GM19324 (cell line): ENCODE data around the gene GUCY1A1.

Source experiments
- ATAC-seq: cut with Tn5 transposase; IDR thresholded peaks from one replicate; pipeline ENCODE4 v1.9.1; 2021; ENCODE audit warnings: mild to moderate bottlenecking, moderate library complexity; ENCODE audit not compliant: unreplicated experiment, low FRiP score

GUCY1A1 gene

GRCh38 chr4:155688860-155689259, 22.2 kb downstream of the GUCY1A1 start:
- ATAC-seq: no peak

DNA sequence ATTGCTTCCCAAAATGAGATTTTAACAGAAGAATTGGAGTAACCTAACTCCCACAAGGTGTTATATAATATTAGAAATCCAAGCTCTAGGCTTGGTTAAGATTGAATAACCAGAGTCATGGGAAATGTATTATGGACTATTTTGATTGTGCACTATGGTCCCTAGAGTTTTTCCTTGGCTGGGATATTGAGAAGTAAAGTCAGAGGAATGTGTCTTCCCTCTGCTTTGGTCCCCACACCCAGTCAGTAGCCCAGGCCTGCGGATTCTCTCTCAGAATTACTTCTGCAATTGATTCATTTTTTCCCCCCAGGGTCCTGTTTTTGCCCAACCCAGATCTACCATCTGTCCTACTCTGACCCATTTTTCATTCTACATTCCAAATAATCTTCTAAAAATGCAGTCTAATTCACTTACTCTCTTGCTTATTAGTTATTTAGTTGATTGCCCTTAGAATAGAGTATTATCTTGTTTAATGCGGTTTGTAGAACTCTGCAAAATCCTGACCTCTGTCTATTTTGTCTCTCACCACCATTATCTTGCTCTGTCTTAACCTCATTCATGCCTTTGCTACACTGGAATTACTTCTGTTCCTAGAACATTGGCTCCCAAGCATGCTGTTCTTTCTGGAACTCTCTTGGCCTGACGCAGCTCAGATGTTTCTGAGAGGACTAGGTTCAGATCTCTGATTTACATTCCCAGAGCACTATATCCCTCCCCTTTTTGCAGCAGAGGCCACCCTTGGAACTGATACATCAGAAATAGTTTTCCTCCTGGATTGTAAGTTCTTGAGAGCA, 23.6 kb downstream of the GUCY1A1 start:
- ATAC-seq: no peak

- ATAC-seq: no peak
Observed at GRCh38 chr4:155692361-155692760, 25.7 kb downstream of the GUCY1A1 start.

DNA sequence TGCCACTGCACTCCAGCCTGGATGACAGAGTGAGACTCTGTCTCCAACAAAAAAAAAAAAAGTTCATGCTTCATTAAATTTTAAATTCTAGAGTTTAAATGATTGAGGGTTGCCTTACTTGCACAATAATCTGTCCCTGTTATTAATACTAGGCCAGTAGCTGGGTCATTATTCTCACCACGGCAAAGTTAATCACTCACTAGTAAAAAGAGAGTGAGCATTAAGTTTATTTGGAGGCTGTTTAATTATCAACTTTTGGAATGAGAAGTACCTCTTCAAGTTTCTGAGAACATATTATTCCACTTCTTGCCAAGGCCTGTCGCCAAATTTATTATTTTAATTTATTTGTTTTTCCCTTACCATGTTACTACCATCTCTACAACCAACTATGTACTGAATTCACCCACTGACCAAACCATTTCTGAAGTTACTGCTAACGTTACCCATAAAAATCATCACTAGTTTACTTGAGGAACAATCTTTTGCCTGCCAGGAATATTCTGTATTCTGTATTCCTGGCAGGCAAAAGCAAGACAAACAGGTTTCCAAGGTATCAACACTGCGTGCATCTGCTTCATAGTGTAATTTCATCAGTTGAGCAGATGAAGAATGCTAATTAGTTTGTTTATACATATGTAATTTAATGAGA, 26.5 kb downstream of the GUCY1A1 start:
- ATAC-seq: no peak

DNA sequence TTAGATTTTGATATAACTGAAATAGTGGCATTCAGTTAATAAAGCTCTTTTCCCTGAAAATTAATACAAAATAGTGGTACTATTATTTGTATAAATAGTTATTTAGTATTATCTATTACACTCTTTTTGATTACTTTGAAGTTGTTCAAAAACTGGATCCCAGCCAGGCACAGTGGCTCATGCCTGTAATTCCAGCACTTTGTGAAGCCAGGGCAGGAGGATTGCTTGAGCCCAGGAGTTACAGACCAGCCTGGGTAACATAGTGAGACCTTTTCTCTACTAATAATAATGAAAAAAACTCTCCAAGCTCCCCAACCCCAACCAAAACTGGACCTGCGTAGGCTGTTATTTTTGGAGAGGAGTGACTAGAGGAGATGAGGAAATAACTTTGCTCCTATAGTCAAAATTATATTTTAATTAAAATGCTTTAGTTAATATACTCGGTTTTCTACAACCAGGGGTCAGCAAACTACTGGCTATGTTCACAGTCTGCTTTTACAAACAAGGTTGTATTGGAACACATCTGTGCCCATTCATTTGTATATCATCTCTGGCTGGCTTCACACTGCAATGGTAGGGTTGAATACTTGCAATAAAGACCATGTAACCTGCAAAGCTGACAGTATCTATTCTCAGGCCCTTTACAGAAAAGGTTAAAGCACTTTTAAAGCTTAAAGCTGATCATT, 27.6 kb downstream of the GUCY1A1 start:
- no peak for ATAC-seq

DNA sequence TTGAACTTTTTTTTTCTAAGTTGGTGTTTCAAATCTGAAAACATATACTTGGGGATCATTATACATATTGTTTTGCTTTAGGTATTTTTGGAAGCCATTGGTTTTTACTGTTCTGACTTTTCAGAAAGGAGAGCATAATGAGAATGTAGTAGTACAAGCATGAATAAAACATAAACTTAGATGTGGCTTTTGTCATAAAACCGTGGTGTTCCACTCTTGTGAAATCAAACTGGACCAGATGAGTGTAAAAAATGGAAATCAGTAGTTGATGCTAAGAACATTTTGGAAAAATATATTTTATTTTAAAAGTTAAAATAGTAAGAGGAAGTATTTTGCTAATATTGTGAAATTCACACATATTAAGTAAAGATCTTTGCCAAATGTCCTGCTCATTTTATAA, 29.6 kb downstream of the GUCY1A1 start:
- ATAC-seq: no peak

- no peak for ATAC-seq
Observed at GRCh38 chr4:155696726-155697125, 30.1 kb downstream of the GUCY1A1 start.

GRCh38 chr4:155701827-155702226, 35.2 kb downstream of the GUCY1A1 start:
- no peak for ATAC-seq

DNA sequence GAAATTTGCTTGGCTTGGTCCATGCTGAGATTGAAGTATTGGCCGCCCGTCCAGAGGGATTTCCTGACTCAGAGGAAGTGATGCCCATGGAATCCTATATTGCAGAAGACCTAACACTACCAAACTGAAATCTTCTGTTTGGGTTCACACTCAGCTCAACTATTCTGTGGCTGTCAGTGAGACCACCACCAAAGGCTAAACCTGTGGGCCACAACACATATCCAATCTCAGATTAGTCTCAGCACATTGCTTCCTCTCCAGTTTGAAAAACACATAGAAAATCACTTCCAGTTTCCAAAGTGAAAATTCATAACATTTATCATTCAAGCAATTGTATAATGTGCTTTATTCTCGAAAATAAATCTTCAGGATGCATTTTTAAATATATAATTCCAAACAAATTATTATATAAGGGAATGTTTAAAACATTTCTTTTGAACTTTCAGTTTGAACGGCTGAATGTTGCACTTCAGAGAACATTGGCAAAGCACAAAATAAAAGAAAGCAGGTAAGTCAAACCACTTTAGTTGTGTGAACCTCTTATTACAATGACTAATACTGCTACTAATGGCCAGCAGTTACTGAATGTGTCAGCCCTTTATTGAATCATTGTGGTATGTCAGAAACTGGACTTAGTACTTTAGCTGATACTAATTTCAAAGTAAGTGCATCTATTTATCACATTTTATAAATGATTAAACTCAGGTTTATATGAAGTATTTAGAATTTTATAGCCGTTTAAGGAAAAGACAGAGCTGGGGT, 37.0 kb downstream of the GUCY1A1 start:
- peak; percentile 83 for ATAC-seq

DNA sequence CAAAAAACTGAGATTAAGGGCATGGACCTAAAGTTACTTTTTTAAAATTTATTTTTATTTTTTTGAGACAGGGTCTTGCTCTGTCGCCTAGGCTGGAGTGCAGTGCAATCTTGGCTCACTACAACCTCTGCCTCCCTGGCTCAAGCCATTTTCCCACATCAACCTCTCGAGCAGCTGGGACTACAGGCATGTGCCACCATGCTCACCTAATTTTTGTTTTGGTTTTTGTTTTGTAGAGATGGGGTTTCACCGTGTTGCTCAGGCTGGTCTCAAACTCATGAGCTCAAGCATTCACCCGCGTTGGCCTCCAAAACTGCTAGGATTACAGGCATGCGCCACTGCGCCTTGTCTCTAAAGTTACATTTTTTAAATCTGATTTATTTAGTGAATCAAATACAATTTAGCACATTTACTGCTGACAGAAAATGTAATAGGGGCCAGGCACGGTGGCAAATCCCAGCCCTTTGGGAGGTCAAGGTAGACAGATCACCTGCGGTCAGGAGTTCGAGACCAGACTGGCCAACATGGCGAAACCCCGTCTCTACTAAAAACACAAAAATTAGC, 38.3 kb downstream of the GUCY1A1 start:
- ATAC-seq: no peak

DNA sequence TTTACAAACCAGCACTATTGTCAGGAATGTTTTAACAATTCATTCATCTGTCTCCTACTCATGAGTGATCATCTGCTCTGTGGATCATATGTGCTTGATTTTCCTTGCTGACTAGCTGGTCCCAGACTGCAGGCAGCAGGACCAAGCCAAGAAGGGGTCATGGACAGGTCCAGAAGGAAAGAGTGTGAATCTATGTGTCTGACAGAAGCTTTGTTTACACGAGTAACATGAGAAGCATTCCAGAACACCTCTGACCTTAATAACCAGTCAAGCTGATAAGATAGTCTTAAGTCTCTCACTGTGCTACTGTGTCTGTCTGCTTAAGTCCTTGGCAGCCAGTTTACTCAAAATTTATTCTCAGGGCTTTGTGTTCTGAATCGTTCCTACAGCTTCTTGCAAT, 39.0 kb downstream of the GUCY1A1 start:
- ATAC-seq: no peak

- no peak for ATAC-seq
Observed at GRCh38 chr4:155706147-155706546, 39.5 kb downstream of the GUCY1A1 start.

DNA sequence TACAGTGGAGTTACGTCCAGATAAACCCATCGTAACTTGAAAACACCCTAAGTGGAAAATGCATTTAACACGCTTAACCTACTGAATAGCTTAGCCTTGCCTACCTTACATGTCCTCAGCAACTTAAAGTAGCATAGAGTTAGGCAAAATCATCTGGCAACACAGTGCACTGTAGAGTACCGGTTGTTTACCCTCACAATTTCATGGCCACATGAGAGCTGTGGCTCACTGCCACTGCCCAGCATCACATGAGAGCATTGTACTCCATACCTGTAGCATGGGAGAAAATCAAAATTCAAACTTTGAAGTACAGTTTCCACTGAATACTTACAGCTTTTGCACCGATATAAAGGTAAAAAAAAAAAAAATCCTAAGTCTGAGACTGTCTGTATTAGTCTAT, 40.6 kb downstream of the GUCY1A1 start:
- no peak for ATAC-seq

- ATAC-seq: no peak
Observed at GRCh38 chr4:155708782-155709181, 42.1 kb downstream of the GUCY1A1 start.

GRCh38 chr4:155709918-155710317, 43.3 kb downstream of the GUCY1A1 start:
- no peak for ATAC-seq

- ATAC-seq: no peak
Observed at GRCh38 chr4:155711556-155711955, 44.9 kb downstream of the GUCY1A1 start.

GRCh38 chr4:155712846-155713245, 46.2 kb downstream of the GUCY1A1 start:
- ATAC-seq: no peak

GRCh38 chr4:155713911-155714310, 47.3 kb downstream of the GUCY1A1 start:
- no peak for ATAC-seq

GRCh38 chr4:155722336-155722735, 55.7 kb downstream of the GUCY1A1 start:
- ATAC-seq: no peak

GRCh38 chr4:155722816-155723499, 56.3 kb downstream of the GUCY1A1 start:
- ATAC-seq: no peak
